Stimulated activated naive CD8-positive, alpha-beta T cell treated with anti-CD3 and anti-CD28 coated beads, Interleukin-15, Interleukin-2, amounts not matched to agents 100 ng/mL and 50 ng/mL, for 24 hours (primary cell): ENCODE measurements around the gene SEPTIN2.
A peak's percentile ranks its signal among the peaks of the same experiment; 100 is the strongest.
"Not testable (repeated sequence)": the region's sequence is repeated elsewhere in the genome, so short reads cannot be mapped to it uniquely, and the experiment has no call there.

Experiments used
- H3K27ac Mint-ChIP-seq: one replicate; pipeline ENCODE4 v1.8.0; 2021; ENCODE audit warnings: mild to moderate bottlenecking, mixed read lengths
- H3K27me3 Mint-ChIP-seq: one replicate; pipeline ENCODE4 v1.8.0; 2021; ENCODE audit warnings: mixed read lengths
- H3K36me3 Mint-ChIP-seq: one replicate; pipeline ENCODE4 v1.8.0; 2021; ENCODE audit warnings: low read depth, mixed read lengths
- H3K4me1 Mint-ChIP-seq: one replicate; pipeline ENCODE4 v1.8.0; 2021; ENCODE audit warnings: low read depth, mixed read lengths
- H3K4me3 Mint-ChIP-seq: one replicate; pipeline ENCODE4 v1.8.0; 2021; ENCODE audit warnings: mild to moderate bottlenecking, mixed read lengths
- H3K9me3 Mint-ChIP-seq: one replicate; pipeline ENCODE4 v1.8.0; 2021; ENCODE audit warnings: mixed read lengths

Gene SEPTIN2

DNA sequence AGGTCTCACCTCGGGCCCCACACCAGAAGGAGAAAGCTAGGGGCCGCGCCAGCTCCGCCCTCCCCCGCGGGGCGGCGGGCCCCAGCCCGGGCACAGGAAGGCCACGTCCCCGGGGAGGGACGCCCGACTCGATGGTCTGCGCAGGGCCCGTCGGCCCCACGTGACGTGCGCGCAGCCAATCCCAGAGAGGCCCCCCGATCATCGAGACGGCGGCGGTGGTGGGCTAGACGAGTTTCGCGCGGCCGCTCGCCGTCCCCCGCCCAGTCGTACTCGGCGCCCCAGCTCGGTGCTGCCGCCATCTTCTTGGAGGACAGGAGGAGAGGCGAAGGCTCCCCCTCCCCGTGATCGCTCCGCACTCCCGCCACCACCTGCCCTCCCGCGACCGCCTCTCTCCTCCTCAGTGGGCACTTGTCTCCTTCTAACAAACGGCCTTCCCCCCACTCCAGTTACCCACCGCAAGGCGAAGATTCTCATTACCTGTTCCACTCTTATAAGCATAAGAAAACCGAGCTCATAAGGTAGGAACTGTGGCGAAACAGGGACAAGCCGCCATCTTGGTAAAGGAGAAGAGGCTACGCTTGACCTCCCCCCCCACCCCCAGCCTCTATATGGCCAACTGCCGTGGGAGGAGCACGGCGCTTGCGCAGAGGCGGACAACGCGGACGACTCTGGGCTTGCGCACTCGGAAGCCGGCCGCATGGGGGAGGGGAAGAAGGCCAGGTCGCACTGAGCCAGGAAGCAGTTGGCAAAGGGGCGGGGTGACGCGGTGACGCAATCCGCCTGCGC, 439 bp upstream of the SEPTIN2 start, which contains the start of gene HDLBP:
Gene HDLBP, minus strand, starts transcription at position 580 of the 786 bp plus-strand sequence. CDS start 48,803 bp downstream, outside the sequence.
- H3K36me3 Mint-ChIP-seq, result peaks cover 32% of the 10 kb centered on the region
- H3K27ac Mint-ChIP-seq, result peak within 1 kb of the TSS; percentile 99
- no peaks in the 10 kb centered on the region for H3K27me3 Mint-ChIP-seq
- H3K9me3 Mint-ChIP-seq, result no peaks in the 10 kb centered on the region
- peak within 1 kb of the TSS; percentile 98 for H3K4me3 Mint-ChIP-seq
- peaks cover 77% of the 10 kb centered on the region for H3K4me1 Mint-ChIP-seq

DNA sequence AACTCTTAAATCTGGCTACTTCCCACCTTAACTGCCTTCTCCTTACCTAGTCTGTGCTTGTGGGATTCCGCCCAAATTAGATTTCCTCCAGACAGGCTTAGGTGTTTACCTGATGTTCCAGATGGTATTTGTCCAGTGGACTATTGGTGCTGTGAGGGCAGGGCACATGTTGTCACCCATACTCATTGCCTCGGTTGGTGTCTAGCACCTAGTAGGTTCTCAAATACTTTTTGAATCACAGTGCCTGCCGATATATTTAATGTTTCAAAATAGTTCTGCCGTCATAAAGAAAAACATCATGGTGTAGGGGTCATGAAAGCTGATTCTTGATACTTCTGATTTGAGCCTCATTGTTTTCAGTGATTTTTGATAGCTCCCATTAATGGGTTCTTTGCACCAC, 1.1 kb downstream of the SEPTIN2 start:
- Mint-ChIP-seq H3K4me3 (peak overlapping the region; percentile 98), H3K4me1 (peaks cover 77% of the 10 kb centered on the region), H3K27me3 (no peaks in the 10 kb centered on the region), H3K27ac (peak overlapping the region; percentile 99), H3K9me3 (no peaks in the 10 kb centered on the region), H3K36me3 (peaks cover 45% of the 10 kb centered on the region)

DNA sequence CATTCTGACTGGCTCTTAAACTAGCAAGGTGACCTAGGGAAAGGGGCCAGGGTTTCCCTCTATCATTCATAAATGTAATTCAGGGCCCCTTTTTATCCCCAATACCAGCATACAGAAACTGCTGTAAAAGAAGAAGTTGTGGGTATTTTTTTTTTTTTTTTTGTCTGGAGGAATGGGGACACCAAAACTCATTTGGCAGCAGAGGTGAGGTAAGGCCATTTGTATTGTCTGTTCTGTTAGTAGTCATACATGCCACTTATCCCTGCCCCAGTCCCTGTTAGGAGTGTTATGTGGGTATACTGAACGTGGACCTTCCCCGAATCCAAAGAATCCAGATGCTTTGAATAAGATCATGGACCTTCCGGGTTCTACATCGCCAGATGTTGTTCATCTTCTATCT, 1.7 kb downstream of the SEPTIN2 start:
- H3K27ac Mint-ChIP-seq, result peak overlapping the region; percentile 29
- peaks cover 47% of the 10 kb centered on the region for H3K36me3 Mint-ChIP-seq
- no peaks in the 10 kb centered on the region for H3K27me3 Mint-ChIP-seq
- peak overlapping the region; percentile 98 for H3K4me3 Mint-ChIP-seq
- no peaks in the 10 kb centered on the region for H3K9me3 Mint-ChIP-seq
- H3K4me1 Mint-ChIP-seq, result peaks cover 74% of the 10 kb centered on the region

DNA sequence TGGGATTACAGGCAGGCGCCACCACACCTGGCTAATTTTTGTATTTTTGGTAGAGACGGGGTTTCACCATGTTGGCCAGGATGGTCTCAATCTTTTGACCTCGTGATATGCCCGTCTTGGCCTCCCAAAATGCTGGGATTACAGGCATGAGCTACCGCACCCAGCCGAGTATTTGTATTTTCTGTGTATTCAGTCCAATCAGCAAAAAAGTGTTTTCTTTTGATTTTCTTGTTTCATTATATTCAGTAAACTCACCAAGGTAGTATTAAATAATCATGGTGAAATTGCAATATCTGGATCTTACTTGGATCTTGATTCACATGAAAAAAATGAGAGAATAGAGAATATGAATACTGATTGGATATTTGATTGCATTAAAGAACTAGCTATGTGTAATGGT, 3.1 kb downstream of the SEPTIN2 start:
- H3K27me3 Mint-ChIP-seq, H3K27ac Mint-ChIP-seq, H3K9me3 Mint-ChIP-seq: not testable (repeated sequence)
- peak overlapping the region; percentile 98 for H3K4me3 Mint-ChIP-seq
- H3K36me3 Mint-ChIP-seq, result peaks cover 55% of the 10 kb centered on the region
- H3K4me1 Mint-ChIP-seq, result peaks cover 69% of the 10 kb centered on the region

DNA sequence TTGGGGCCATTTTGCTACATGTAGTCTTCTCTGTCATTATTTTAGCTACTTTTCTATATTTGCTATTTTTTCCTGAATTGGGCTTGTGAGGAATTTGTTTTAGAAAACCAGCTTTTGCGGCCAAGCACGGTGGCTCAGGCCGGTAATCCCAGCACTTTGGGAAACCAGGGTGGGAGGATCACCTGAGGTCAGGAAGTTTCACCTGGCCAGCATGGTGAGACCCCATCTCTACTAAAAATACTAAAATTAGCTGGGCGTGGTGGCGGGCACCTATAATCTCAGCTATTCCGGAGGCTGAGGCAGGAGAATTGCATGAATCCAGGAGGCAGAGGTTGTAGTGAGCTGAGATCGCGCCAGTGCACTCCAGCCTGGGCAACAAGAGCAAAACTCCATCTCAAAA, 4.7 kb downstream of the SEPTIN2 start:
- Mint-ChIP-seq H3K27ac (peak overlapping the region; percentile 65), H3K4me3 (peak overlapping the region; percentile 12), H3K9me3 (no peaks in the 10 kb centered on the region), H3K4me1 (peaks cover 75% of the 10 kb centered on the region), H3K36me3 (peaks cover 63% of the 10 kb centered on the region), H3K27me3 (no peaks in the 10 kb centered on the region)

DNA sequence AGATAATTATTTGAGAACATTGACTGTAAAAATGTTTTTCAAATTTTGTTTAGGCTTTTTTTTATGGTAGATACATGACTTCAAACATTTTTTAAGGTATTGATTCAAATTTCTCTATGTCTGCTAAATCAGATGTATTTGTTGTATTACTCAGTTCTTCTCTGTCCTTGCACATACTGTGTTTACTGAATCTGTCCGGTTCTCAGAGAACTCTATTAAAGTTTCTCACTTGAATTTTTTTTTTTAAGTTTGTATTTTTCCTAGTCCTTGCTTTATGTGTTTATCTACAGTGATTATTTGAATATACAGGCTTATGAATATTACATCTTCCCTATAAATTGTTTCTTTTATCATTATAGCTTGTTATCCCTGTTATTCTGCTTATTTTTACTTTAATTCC, 5.3 kb downstream of the SEPTIN2 start:
- no peaks in the 10 kb centered on the region for H3K27me3 Mint-ChIP-seq
- peaks cover 75% of the 10 kb centered on the region for H3K4me1 Mint-ChIP-seq
- peaks cover 66% of the 10 kb centered on the region for H3K36me3 Mint-ChIP-seq
- H3K9me3 Mint-ChIP-seq, result no peaks in the 10 kb centered on the region
- no peak overlapping the region for H3K4me3 Mint-ChIP-seq
- H3K27ac Mint-ChIP-seq, result peak overlapping the region; percentile 3

DNA sequence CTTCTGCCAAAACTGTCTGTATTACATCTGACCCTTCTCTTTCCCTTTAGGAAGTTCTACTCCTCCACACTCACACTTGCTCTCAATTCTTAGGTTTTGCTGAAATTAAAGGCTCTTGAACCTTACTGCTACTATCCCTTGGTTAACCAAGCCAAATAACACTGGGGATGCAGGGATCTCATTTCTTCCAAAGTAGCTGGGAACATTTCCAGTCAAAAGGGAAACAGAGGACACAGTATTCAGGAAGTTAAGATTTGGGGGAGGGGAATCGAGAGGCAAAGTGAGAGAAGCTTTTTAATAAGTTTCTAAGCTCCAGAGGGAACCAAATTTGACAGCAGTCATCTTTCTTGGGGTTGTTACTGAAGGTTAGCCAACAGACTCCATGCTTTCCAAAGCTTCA, 6.2 kb downstream of the SEPTIN2 start:
- H3K4me1 Mint-ChIP-seq, result peaks cover 72% of the 10 kb centered on the region
- H3K27me3 Mint-ChIP-seq, result no peaks in the 10 kb centered on the region
- no peaks in the 10 kb centered on the region for H3K9me3 Mint-ChIP-seq
- no peak overlapping the region for H3K27ac Mint-ChIP-seq
- no peak overlapping the region for H3K4me3 Mint-ChIP-seq
- peaks cover 68% of the 10 kb centered on the region for H3K36me3 Mint-ChIP-seq

DNA sequence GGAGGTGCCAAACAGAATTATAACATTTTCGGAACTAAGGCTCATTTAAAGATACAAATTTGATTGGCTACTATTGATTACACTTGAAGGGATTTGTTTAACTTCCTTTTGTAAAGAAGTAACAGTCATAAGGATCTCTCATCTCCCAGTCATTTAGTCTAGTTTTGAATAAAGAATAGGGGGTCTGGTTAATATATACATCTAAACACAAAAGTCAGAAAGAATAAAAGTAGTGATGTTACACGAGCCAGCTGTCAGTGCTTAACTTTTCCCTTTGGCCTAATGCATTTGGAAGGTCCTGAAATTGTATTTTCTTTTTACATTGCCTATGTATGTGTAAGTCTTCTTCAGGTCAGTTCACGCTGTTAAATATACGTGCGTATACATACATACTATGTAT, 8.1 kb downstream of the SEPTIN2 start:
- no peak overlapping the region for H3K4me3 Mint-ChIP-seq
- peaks cover 64% of the 10 kb centered on the region for H3K36me3 Mint-ChIP-seq
- no peaks in the 10 kb centered on the region for H3K27me3 Mint-ChIP-seq
- H3K27ac Mint-ChIP-seq, result no peak overlapping the region
- H3K9me3 Mint-ChIP-seq, result no peaks in the 10 kb centered on the region
- peaks cover 54% of the 10 kb centered on the region for H3K4me1 Mint-ChIP-seq

DNA sequence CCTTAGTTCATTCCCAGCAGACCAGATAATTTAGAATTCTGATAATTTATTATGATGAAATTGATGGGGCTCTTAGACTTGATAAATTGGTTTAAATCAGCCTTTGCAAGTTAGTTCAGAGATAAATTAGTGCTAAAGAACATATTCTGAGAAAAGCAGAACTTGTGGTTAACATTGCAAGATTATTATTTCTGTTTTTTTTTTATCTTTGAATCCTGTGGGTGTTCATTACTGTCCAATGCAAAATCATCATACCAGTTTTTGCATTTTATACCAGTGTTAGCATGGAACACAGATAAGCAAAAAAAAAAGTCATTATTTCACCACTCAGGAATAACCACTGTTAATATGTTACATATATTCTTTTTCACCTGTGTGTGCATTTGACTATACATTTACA, 9.1 kb downstream of the SEPTIN2 start:
- Mint-ChIP-seq H3K4me1 (peaks cover 45% of the 10 kb centered on the region), H3K27ac (no peak overlapping the region), H3K4me3 (no peak overlapping the region), H3K36me3 (peaks cover 67% of the 10 kb centered on the region), H3K27me3 (no peaks in the 10 kb centered on the region), H3K9me3 (no peaks in the 10 kb centered on the region)

DNA sequence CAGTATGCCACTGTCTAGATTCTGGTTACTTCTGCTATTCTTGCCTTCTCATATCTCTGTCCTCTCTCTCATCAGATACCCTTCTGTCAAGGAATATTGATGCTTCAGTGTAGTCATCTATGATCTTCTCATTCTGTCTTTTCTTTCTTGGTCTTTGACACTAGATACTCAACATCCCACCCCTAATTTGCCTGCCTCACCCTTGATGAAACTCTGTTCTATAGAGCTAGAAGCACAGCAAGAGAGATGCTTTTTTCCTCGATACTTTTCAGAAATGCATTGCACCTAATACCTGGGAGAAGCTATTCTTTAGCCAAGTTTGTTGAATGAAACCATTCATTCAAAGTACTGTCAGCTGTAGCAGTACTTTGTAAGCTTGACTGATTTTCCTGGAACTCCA, 9.5 kb downstream of the SEPTIN2 start:
- Mint-ChIP-seq H3K27ac (no peak overlapping the region), H3K4me3 (no peak overlapping the region), H3K36me3 (peaks cover 67% of the 10 kb centered on the region), H3K4me1 (peaks cover 41% of the 10 kb centered on the region), H3K9me3 (no peaks in the 10 kb centered on the region), H3K27me3 (no peaks in the 10 kb centered on the region)

DNA sequence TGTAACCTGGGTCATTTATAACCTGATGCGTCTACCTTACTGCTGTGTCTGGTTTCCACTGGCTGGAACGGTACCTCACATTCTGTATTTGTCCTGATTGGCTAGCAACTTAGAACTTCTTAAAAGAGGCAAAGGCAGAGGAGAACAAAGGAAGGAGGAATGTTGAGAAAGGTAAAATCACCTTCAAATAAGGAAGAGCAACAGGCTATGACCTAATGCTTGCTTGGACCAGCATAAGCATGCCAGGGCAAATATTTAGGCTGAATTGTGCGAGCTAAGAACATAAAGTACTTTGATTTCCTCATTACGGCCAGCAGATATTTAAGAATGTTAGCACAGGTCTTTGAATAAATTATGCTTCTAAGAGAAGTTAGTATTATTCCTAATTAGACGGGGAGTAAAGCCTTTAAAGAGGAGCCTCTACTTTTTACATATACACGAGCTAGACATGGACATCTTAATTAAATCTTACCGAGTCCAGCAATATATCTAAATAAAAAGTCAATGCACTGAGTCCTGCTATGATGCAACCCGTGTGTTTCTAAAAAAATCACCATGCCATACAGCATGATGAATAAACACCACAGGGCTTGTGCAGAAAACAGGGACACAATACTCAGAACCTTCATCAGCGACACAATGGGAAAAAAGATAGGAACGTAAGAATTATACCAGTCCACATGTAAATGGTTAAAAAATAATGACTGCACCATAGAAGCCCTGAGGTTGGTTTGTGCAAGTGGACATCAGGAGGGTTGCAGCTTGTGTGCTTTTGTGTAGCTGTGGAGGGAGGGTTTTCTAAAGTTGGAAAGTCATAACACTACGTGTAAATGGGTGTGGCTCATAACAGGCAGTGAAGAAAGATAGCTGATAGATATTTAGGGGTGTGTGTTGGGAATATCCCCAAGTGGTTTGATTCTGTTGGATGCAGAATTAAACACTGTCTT, 14.2 kb downstream of the SEPTIN2 start:
- no peaks in the 10 kb centered on the region for H3K9me3 Mint-ChIP-seq
- no peak overlapping the region for H3K27ac Mint-ChIP-seq
- H3K36me3 Mint-ChIP-seq, result peaks cover 75% of the 10 kb centered on the region
- H3K27me3 Mint-ChIP-seq, result no peaks in the 10 kb centered on the region
- peaks cover 4% of the 10 kb centered on the region for H3K4me1 Mint-ChIP-seq
- H3K4me3 Mint-ChIP-seq, result no peak overlapping the region

DNA sequence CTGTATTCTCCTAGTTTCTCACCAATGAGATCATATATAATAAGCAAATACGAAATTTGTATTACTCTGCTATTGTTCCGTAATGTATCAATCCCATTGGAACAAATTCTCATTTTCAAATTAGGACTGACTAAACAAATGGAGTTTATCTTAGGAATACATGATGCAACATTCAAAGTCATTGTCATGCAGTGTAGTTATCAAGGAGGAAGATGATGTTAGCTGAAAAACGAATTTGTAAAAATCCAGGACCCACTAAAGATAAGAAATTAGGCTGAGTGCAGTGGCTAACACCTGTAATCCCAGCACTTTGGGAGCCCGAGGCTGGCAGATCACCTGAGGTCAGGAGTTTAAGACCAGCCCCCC, 14.9 kb downstream of the SEPTIN2 start:
- Mint-ChIP-seq H3K36me3 (peaks cover 77% of the 10 kb centered on the region), H3K27me3 (no peaks in the 10 kb centered on the region), H3K27ac (no peak overlapping the region), H3K9me3 (no peaks in the 10 kb centered on the region), H3K4me1 (peaks cover under 1% of the 10 kb centered on the region), H3K4me3 (no peak overlapping the region)

DNA sequence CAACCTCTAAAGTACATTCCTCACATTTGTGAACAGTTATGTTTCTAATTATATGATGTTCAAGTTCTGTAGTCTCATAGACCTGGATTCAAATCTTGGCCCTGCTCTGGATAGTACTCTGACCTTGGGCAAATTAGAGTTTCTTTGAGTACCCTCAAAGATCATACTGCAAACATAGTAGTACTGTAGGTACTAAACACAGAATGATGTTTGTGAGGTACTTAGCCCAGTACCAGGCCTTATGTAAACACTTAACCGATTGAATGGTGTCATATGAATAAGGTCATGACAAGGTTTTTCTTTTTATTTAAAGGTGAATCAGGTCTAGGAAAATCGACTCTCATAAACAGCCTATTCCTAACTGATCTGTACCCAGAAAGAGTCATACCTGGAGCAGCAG, 19.1 kb downstream of the SEPTIN2 start:
- Mint-ChIP-seq H3K4me3 (no peak overlapping the region), H3K27ac (no peak overlapping the region), H3K4me1 (peaks cover 14% of the 10 kb centered on the region), H3K36me3 (peaks cover 69% of the 10 kb centered on the region), H3K27me3 (no peaks in the 10 kb centered on the region), H3K9me3 (no peaks in the 10 kb centered on the region)

DNA sequence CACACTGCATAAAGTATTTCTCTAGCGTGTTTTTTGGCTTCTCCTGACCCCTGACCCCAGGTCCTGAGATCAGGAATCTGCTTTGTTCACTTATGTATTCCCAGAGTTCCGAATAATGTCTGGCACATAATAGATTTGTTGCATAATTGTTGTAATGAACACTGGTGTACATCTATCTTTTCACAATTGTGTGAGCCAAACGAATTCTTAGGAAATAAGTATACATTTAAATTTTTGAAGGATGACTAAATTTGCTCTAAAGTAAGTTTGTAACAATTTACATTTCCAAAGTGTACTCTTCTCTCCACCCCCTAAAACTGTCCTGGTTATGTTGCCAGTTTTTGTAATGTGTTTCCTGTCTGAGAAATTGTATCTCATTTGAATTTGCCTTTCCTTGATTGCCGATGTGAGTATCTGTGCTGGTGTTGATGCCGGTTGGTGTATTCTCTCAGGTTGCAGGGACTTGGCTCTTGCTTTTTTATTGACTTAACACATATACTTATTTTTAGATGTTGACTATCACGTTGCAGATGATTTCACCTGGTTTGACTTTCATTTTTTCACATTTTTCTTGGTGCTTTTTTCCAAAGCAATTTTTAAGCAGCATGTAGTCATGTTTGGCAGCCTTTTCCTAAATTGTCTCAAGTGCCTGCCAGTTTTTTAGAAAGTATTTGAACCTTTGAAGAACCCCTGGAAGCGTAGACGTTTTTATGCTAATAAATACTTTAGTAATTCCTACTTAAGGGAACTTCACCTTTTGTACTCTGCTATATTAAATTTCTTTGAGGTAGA, 24.3 kb downstream of the SEPTIN2 start:
- Mint-ChIP-seq H3K27me3 (no peaks in the 10 kb centered on the region), H3K36me3 (peaks cover 77% of the 10 kb centered on the region), H3K4me3 (no peak overlapping the region), H3K27ac (no peak overlapping the region), H3K9me3 (no peaks in the 10 kb centered on the region), H3K4me1 (peaks cover 24% of the 10 kb centered on the region)
